Motor neuron (in vitro differentiated cells): ENCODE measurements around the gene GIN1. TPM values are rescaled to one million over a fixed set of nuclear protein-coding genes. Genes with fewer than 3 reads are reported as not detected.
"Not testable (repeated sequence)": the region's sequence is repeated elsewhere in the genome, so short reads cannot be mapped to it uniquely, and the experiment has no call there.

Experiments
- ATAC-seq, 8 experiments: fragments of 200-7000 bp; cut with Tn5 transposase; replicated peaks in 6 of 8; 2 replicates each; pipeline ENCODE4 v1.8.0; 2021; ENCODE audit warnings: mild to moderate bottlenecking in 8 of 8, moderate library complexity in 8 of 8
- H3K27ac ChIP-seq, 2 donors: fragments of 250-450 bp; sonication (Bioruptor Pico); 2 replicates each; pipeline ENCODE4 v1.9.0; 2021; ENCODE audit warnings: antibody characterized with exemption in 2 of 2, mild to moderate bottlenecking in 2 of 2, moderate library complexity in 1 of 2
- H3K4me1 ChIP-seq, 2 donors: fragments of 250-450 bp; sonication (Bioruptor Pico); replicated peaks in 1 of 2; 2 replicates each; pipeline ENCODE4 v1.6.1; 2021; ENCODE audit warnings: antibody characterized with exemption in 2 of 2, mild to moderate bottlenecking in 2 of 2, moderate library complexity in 1 of 2
- H3K4me3 ChIP-seq, 5 donors: fragments of 250-450 bp; sonication (Bioruptor Pico); 2 replicates each; pipeline ENCODE4 v1.9.0; 2021; ENCODE audit warnings: antibody characterized with exemption in 5 of 5, mild to moderate bottlenecking in 5 of 5, moderate library complexity in 4 of 5
- WGBS, 10 experiments: fragments of 450-650 bp; shearing (Covaris generic); methylation state at CpG; one replicate each; pipeline ENCODE4 v1.0.0; 2022; 5-methylcytosine and 5-hydroxymethylcytosine counted together
- in situ Hi-C, 9 experiments: fragments of 400-800 bp; cut with MboI; loops; one replicate each; pipeline ENCODE4 v1.15.0; 2021; ENCODE audit warnings: low sequenced_read_pairs in 9 of 9, low pct_unique_long_range_greater_than_20kb in 2 of 9; ENCODE audit not compliant: unreplicated experiment in 9 of 9
- total RNA-seq, 8 experiments: library from RNA; unstranded; fragments of 300-600 nt; gene quantifications; 2 replicates each; pipeline versions ENCODE4 v1.2.3 to v1.2.4, GENCODE V29; 2022

Gene GIN1, protein sequence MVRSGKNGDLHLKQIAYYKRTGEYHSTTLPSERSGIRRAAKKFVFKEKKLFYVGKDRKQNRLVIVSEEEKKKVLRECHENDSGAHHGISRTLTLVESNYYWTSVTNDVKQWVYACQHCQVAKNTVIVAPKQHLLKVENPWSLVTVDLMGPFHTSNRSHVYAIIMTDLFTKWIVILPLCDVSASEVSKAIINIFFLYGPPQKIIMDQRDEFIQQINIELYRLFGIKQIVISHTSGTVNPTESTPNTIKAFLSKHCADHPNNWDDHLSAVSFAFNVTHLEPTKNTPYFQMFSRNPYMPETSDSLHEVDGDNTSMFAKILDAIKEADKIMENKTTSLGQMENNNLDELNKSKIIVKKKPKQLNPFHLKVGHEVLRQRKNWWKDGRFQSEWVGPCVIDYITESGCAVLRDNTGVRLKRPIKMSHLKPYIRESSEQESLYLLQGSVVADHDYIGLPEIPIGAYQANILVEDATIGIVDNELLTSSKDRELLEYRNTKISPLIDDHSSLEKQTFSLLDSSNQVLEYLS
- total RNA-seq, result 10 to 100 TPM in 5 of 8 experiments, 1 to 10 TPM in 3; 7.3 to 12.7 (median 10.8) TPM

DNA sequence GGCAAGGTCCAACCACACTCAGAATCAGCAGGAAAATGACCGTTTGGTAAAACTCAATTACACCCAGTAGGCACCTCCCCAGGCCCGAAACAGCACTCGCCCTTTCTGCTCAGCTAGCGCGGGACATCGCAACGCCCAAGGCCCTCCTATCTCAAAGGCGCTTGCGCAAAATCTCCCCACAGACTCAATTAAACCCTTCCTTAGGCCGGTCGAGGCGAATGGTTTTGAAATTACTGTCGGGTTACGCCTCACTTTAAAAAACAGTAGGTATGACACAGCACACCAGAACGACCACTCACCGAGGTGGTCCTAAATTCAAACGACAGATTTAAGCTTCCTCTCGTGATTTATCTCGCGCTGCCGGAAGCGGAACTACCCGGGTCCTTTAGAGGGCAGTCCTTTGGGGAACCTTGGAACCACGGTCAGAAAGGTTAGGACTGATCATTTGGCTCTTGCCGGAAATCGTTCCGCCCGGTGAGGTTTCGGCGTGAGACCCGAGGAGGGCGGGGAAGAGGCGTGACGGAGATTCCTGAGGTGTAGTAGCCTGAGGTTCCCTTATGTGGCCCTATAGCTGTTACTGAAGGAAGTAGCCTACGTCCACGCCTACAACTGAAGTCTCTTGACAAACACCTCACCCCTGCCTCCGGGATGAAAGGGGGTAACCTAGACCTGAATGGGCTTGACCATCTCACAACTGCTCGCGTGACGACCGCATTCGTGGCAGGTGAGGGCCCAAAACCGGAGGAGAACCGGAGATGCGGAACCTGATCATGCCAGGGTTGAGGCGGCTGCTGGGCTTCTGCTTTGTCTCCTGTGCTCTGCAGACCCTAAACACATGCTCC, at the start of gene GIN1, which contains the start of gene PPIP5K2:
GIN1 (minus strand) TSS at position 374 of the 842 bp plus-strand sequence. CDS start 11,431 bp downstream, outside the sequence.
PPIP5K2 (plus strand) TSS at position 537 of the 842 bp plus-strand sequence. CDS start 9,289 bp downstream, outside the sequence.
- WGBS, 10 experiments, result 0 to 4% (median 0%) methylated on average over 1 to 31 of the region's 46 CpGs; no CpG with 5 or more reads in 1 of the 10 experiments
- peak within 1 kb of the TSS; percentile 52 to 83 (median 74) for H3K4me3 ChIP-seq
- in situ Hi-C loops, result no loop called here
- H3K4me1 ChIP-seq, result peaks cover 0 to 24% of the 10 kb centered on the region in 2 donors
- H3K27ac ChIP-seq, result peak within 1 kb of the TSS; percentile 92 to 94
- peak; percentile 91 to 96 (median 94) for ATAC-seq

DNA sequence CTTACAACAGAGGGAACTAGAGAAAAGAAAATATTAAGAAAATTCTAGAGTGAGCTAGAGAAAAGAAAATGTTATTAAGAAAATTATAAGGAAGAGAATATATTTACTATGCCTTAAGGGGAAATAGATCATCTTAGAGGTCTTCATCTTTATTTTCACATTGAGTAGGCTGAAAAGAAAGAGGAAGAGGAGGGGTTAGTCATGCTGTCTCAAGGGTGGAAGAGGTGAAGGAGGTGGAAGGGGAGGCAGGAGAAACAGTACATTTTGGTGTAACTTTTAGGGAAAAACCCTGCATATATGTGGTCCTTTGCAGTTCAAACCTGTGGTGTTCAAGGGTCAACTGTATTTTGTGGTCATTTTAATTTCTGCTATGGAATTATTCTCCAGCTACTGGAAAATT, 46.8 kb upstream of the GIN1 start:
- Histone ChIP-seq H3K27ac (no peak overlapping the region), H3K4me1 (no peaks in the 10 kb centered on the region), H3K4me3 (no peak overlapping the region)
- in situ Hi-C loops, result no loop called here
- ATAC-seq, result no peak

- no peak overlapping the region for H3K4me3 ChIP-seq
- no peak overlapping the region for H3K27ac ChIP-seq
- WGBS, 10 experiments, result 92 to 100% (median 100%) methylated on average over 1 of the region's 1 CpG; no CpG with 5 or more reads in 1 of the 10 experiments
- H3K4me1 ChIP-seq, result no peaks in the 10 kb centered on the region
- no peak for ATAC-seq
- in situ Hi-C loops, result no loop called here
Observed at GRCh38 chr5:103151156-103151555, 31.2 kb upstream of the GIN1 start.

DNA sequence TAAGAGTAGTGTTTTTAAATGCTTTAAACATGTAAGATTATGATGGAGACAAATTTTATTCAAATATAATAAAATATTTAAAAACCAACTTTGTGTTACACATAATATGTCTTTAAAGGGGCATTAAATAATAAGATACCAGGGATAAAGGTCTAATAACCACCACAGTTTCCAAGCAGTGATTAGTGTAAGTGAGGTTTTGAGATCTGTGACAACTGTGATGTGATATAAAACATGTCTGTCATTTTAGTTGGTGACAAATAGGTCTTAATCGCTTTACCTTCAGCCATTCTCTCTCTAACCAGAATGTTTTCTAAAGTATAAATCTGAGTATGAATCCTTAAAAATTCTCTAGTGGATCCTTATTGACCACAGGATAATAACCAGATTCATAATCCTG, 28.3 kb upstream of the GIN1 start:
- no peak for ATAC-seq
- 86 to 100% (median 100%) methylated on average over 1 of the region's 1 CpG; no CpG with 5 or more reads in 4 of the 10 experiments for WGBS, 10 experiments
- in situ Hi-C loops, result loop anchor here in 1 of 9 experiments (25.0 kb wide), 1 partner anchor 561 kb away; no protein-coding TSS in a partner anchor

GRCh38 chr5:103145196-103145595, 25.3 kb upstream of the GIN1 start:
- Histone ChIP-seq H3K4me1 (no peaks in the 10 kb centered on the region), H3K4me3 (no peak overlapping the region), H3K27ac (no peak overlapping the region)
- in situ Hi-C loops, result loop anchor here in 1 of 9 experiments (25.0 kb wide), 1 partner anchor 558 kb away; no protein-coding TSS in a partner anchor
- no peak for ATAC-seq

More for the DNA sequence above, 28.3 kb upstream of the GIN1 start:
- Histone ChIP-seq H3K27ac (no peak overlapping the region), H3K4me3 (no peak overlapping the region), H3K4me1 (no peaks in the 10 kb centered on the region)

GRCh38 chr5:103142132-103142531, 22.2 kb upstream of the GIN1 start:
- not testable (repeated sequence) for H3K27ac ChIP-seq

GRCh38 chr5:103139264-103139865, 19.4 kb upstream of the GIN1 start:
- in situ Hi-C loops, result loop anchor here in 1 of 9 experiments (25.0 kb wide), 1 partner anchor 552 kb away; no protein-coding TSS in a partner anchor
- peak; percentile 64 to 95 (median 77) for ATAC-seq
- 0% methylated on average over 1 to 2 of the region's 2 CpGs; no CpG with 5 or more reads in 4 of the 10 experiments for WGBS, 10 experiments
- H3K4me1 ChIP-seq, result no peaks in the 10 kb centered on the region
- no peak overlapping the region for H3K4me3 ChIP-seq
- H3K27ac ChIP-seq, result no peak overlapping the region

More at GRCh38 chr5:103142132-103142531, 22.2 kb upstream of the GIN1 start:
- in situ Hi-C loops, result loop anchor here in 1 of 9 experiments (25.0 kb wide), 1 partner anchor 555 kb away; no protein-coding TSS in a partner anchor
- not testable (repeated sequence) for H3K4me1 ChIP-seq, ATAC-seq, H3K4me3 ChIP-seq
- 90 to 100% methylated on average over 1 to 2 of the region's 25 CpGs; no CpG with 5 or more reads in 8 of the 10 experiments for WGBS, 10 experiments

GRCh38 chr5:103138202-103138690, 18.3 kb upstream of the GIN1 start:
- no peak for ATAC-seq
- in situ Hi-C loops, result loop anchor here in 1 of 9 experiments (25.0 kb wide), 1 partner anchor 551 kb away; no protein-coding TSS in a partner anchor
- H3K27ac ChIP-seq, result no peak overlapping the region
- no peak overlapping the region for H3K4me3 ChIP-seq
- H3K4me1 ChIP-seq, result no peaks in the 10 kb centered on the region
- 61 to 100% (median 86%) methylated on average over 1 to 3 of the region's 3 CpGs for WGBS, 10 experiments

DNA sequence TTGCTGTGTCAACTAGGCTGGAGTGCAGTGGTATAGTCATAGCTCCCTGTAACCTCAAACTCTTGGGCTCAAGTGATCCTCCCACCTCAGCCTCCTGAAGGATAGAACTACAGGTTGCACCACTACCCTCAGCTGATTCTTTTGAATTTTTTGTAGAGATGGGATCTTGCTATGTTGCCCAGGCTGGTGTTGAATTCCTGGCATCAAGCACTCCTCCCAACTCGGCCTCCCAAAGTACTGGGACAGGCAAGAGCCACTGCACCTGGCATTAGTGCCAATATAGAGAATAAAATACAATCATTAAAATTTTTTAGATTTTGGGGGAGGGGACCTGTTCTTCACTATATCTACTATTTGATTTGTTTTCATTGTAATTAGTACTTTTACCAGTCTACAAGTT, 15.5 kb upstream of the GIN1 start:
- Histone ChIP-seq H3K27ac (no peak overlapping the region), H3K4me1 (no peaks in the 10 kb centered on the region), H3K4me3 (no peak overlapping the region)
- WGBS, 10 experiments, result 91 to 100% (median 100%) methylated on average over 1 of the region's 1 CpG; no CpG with 5 or more reads in 5 of the 10 experiments
- in situ Hi-C loops, result loop anchor here in 1 of 9 experiments (25.0 kb wide), 1 partner anchor 548 kb away; no protein-coding TSS in a partner anchor
- ATAC-seq, result no peak

GRCh38 chr5:103133231-103133630, 13.3 kb upstream of the GIN1 start:
- in situ Hi-C loops, result loop anchor here in 1 of 9 experiments (25.0 kb wide), 1 partner anchor 546 kb away; no protein-coding TSS in a partner anchor

GRCh38 chr5:103132684-103133083, 12.7 kb upstream of the GIN1 start:
- in situ Hi-C loops, result loop anchor here in 1 of 9 experiments (25.0 kb wide), 1 partner anchor 545 kb away; no protein-coding TSS in a partner anchor
- WGBS, 10 experiments, result 78 to 100% (median 100%) methylated on average over 1 of the region's 1 CpG; no CpG with 5 or more reads in 3 of the 10 experiments

More at GRCh38 chr5:103133231-103133630, 13.3 kb upstream of the GIN1 start:
- Histone ChIP-seq H3K4me3 (no peak overlapping the region), H3K27ac (no peak overlapping the region), H3K4me1 (no peaks in the 10 kb centered on the region)
- no peak for ATAC-seq
- 50 to 100% (median 90%) methylated on average over 2 of the region's 2 CpGs for WGBS, 10 experiments

DNA sequence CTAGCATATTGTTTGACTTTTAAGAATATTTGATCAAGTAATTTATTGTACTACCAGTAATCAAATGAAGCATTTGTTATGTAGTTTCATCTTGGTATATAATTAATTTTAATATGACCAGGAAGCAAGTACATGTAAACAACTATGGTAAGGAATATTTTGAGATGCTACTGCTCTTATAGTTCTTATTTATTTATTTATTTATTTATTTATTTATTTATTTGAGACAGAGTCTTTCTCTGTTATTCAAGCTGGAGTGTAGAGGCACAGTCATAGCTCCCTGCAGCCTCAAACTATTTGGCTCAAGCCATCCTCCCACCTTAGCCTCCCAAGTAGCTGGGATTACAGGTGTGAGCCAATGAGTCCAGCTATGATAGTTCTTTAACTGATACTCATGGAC, 8.3 kb upstream of the GIN1 start:
- in situ Hi-C loops, result loop anchor here in 1 of 9 experiments (25.0 kb wide), 1 partner anchor 541 kb away; no protein-coding TSS in a partner anchor
- Histone ChIP-seq H3K27ac (no peak overlapping the region), H3K4me1 (no peaks in the 10 kb centered on the region), H3K4me3 (no peak overlapping the region)
- no peak for ATAC-seq

More at GRCh38 chr5:103132684-103133083, 12.7 kb upstream of the GIN1 start:
- H3K4me1 ChIP-seq, result no peaks in the 10 kb centered on the region
- H3K4me3 ChIP-seq, result no peak overlapping the region
- no peak overlapping the region for H3K27ac ChIP-seq
- ATAC-seq, result no peak
